ENCODE data around the gene SUCO.

DNA sequence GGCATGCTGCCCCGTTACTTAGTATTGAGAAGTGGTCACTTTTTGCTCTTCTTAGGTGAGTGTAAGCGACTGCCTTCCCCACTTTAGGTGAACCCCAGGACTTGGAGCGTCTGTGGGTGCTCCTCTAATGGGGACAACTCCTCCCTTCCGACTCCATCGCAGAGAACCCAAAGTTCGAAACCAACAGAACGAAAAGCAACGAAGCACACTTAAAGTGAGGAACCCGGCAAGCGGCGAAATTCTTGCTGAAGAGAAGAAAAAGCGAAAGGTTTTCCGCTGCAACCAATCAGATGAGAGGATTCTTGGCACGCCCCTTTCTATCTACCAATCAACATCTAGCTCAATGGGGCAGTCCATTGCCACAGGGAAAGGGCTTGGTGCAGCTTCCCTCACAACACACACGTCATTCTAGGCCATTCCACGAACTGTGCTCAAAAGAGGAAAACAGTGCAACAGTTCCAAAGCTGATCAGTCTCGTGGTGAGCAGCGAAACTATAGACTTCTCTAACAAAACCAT, 709 bp upstream of the SUCO start:
- TF ChIP-seq, protein P1, sequence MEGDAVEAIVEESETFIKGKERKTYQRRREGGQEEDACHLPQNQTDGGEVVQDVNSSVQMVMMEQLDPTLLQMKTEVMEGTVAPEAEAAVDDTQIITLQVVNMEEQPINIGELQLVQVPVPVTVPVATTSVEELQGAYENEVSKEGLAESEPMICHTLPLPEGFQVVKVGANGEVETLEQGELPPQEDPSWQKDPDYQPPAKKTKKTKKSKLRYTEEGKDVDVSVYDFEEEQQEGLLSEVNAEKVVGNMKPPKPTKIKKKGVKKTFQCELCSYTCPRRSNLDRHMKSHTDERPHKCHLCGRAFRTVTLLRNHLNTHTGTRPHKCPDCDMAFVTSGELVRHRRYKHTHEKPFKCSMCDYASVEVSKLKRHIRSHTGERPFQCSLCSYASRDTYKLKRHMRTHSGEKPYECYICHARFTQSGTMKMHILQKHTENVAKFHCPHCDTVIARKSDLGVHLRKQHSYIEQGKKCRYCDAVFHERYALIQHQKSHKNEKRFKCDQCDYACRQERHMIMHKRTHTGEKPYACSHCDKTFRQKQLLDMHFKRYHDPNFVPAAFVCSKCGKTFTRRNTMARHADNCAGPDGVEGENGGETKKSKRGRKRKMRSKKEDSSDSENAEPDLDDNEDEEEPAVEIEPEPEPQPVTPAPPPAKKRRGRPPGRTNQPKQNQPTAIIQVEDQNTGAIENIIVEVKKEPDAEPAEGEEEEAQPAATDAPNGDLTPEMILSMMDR (IDR thresholded peaks at IDR 0.05): no peak
- TF ChIP-seq POLR2A (IDR thresholded peaks at IDR 0.05): peak in 2 of 4 donors; percentile 84 to 88
